GM23248 (cell line): ENCODE results near the gene TCF7L2.

Experiments used
- EZH2 ChIP-seq: fragments of 200-600 bp; sonication (generic); IDR thresholded peaks from 2 replicates; pipeline ENCODE4 v1.6.1; 2018; ENCODE audit warnings: antibody characterized with exemption, mild to moderate bottlenecking; ENCODE audit not compliant: insufficient read depth, poor library complexity, severe bottlenecking
- EZH2phosphoT487 ChIP-seq: fragments of 200-600 bp; sonication (generic); IDR thresholded peaks from 2 replicates; pipeline ENCODE4 v1.6.1; 2018; ENCODE audit warnings: antibody characterized with exemption, moderate library complexity, mild to moderate bottlenecking, low read depth; ENCODE audit not compliant: insufficient read depth

GRCh38 chr10:112983444-112984056 lies 33.5 kb downstream of the TCF7L2 start:
- TF ChIP-seq EZH2phosphoT487 (no peak), EZH2 (no peak)
